Mesothelial cell of epicardium (in vitro differentiated cells): Measurements from ENCODE around the gene NBEAL2. TPM values are rescaled to one million over a fixed set of nuclear protein-coding genes. Genes with fewer than 3 reads are reported as not detected.

Experiments used
- DNase-seq, 2 experiments: peaks; one replicate each; pipeline ENCODE4 v3.0.0; 2021; ENCODE audit warnings: low spot score in 2 of 2; ENCODE audit not compliant: unreplicated experiment in 2 of 2
- H3K27ac Mint-ChIP-seq: 2 replicates; pipeline ENCODE4 v1.8.0; 2021; ENCODE audit warnings: mixed read lengths
- H3K27me3 Mint-ChIP-seq: 2 replicates; pipeline ENCODE4 v1.8.0; 2021; ENCODE audit warnings: low read depth, mixed read lengths
- H3K36me3 Mint-ChIP-seq: 2 replicates; pipeline ENCODE4 v1.8.0; 2021; ENCODE audit warnings: mixed read lengths
- H3K4me1 Mint-ChIP-seq: 2 replicates; pipeline ENCODE4 v1.8.0; 2021; ENCODE audit warnings: mixed read lengths
- H3K4me3 Mint-ChIP-seq: 2 replicates; pipeline ENCODE4 v1.8.0; 2021; ENCODE audit warnings: mild to moderate bottlenecking, moderate library complexity, mixed read lengths
- H3K9me3 Mint-ChIP-seq: 2 replicates; pipeline ENCODE4 v1.8.0; 2021; ENCODE audit warnings: mixed read lengths
- total RNA-seq: library from RNA; stranded (reverse); gene quantifications from 3 replicates; pipeline ENCODE4 v1.2.1, GENCODE V29; 2021
- TF ChIP-seq, protein P1 (sequence below): fragments of 200-600 bp; sonication (generic); IDR thresholded peaks from one replicate; pipeline ENCODE4 v1.5.0; 2021; ENCODE audit warnings: antibody characterized with exemption; ENCODE audit not compliant: unreplicated experiment

The NBEAL2 gene
- total RNA-seq, 1 donor from 2014 or later = 86.9 TPM

DNA sequence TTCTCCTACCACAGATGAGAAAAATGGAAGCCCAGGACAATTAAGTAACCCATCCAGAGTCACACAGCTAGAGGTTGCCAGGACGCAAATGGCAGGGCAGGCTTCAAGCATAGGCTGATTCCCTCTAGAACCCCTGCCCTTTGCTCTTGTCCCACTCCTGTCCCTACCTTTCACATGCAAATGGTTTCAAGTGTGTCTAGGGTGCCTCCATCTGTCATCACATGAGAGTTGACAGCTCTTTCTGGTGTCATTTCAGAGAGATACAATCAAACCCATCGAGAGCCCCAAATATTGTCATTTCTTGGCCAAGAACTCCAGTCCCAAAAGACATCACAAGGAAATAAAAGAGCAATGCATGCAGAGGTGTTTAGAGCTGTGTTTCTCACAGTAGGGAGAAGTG lies 26.7 kb upstream of the NBEAL2 start:
- TF ChIP-seq, protein P1, sequence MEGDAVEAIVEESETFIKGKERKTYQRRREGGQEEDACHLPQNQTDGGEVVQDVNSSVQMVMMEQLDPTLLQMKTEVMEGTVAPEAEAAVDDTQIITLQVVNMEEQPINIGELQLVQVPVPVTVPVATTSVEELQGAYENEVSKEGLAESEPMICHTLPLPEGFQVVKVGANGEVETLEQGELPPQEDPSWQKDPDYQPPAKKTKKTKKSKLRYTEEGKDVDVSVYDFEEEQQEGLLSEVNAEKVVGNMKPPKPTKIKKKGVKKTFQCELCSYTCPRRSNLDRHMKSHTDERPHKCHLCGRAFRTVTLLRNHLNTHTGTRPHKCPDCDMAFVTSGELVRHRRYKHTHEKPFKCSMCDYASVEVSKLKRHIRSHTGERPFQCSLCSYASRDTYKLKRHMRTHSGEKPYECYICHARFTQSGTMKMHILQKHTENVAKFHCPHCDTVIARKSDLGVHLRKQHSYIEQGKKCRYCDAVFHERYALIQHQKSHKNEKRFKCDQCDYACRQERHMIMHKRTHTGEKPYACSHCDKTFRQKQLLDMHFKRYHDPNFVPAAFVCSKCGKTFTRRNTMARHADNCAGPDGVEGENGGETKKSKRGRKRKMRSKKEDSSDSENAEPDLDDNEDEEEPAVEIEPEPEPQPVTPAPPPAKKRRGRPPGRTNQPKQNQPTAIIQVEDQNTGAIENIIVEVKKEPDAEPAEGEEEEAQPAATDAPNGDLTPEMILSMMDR = no peak
- Mint-ChIP-seq H3K4me3 (no peak overlapping the region), H3K27ac (no peak overlapping the region), H3K9me3 (no peaks in the 10 kb centered on the region), H3K36me3 (no peaks in the 10 kb centered on the region), H3K4me1 (peaks cover 28% of the 10 kb centered on the region), H3K27me3 (no peaks in the 10 kb centered on the region)
- no peak for DNase-seq

DNA sequence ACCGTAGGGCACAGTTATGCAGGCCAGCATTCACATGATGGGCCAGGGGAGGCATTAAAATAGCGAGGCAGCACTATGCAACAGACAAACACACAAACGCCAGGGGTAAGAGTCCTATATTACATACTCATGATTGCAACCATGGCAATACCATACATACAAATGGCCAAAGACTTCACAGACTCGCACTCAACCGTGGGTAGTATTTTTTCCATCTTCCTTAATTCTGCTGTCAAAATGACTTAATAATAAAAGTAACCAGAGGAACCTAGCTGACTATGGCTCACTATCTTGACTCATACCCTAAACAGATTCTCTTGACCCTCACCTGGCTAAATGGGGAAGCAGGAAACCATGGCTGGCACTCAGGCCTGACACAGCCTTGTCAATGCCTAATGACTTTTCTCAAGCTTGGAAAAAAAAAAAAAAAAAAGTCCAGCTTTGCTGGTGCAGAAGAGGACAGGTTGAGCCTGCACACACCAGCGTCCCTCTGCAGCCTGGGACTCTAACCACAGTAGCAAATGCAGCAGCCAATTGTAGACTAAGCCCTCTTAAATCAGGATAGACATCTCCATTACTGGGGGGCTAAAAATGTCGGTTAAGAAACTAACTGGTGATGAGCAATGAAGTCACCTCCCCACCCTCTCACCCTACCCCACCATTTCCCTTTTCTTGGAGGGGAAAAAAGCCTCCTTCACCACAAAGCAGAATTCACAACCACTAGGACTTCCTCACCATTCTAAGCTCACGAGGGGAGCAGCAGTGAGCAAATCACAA lies 26.0 kb upstream of the NBEAL2 start:
- Mint-ChIP-seq H3K4me3 (no peak overlapping the region), H3K4me1 (peaks cover 28% of the 10 kb centered on the region), H3K36me3 (no peaks in the 10 kb centered on the region), H3K27me3 (no peaks in the 10 kb centered on the region), H3K27ac (no peak overlapping the region), H3K9me3 (no peaks in the 10 kb centered on the region)
- DNase-seq = no peak
- TF ChIP-seq, protein P1 = no peak

- no peaks in the 10 kb centered on the region for H3K9me3 Mint-ChIP-seq
- DNase-seq = no peak
- TF ChIP-seq, protein P1 = no peak
- H3K4me1 Mint-ChIP-seq = peaks cover 29% of the 10 kb centered on the region
- H3K4me3 Mint-ChIP-seq = no peak overlapping the region
- no peaks in the 10 kb centered on the region for H3K36me3 Mint-ChIP-seq
- H3K27ac Mint-ChIP-seq = no peak overlapping the region
- no peaks in the 10 kb centered on the region for H3K27me3 Mint-ChIP-seq
These were observed 25.3 kb upstream of the NBEAL2 start for GRCh38 chr3:46954178-46954577.

DNA sequence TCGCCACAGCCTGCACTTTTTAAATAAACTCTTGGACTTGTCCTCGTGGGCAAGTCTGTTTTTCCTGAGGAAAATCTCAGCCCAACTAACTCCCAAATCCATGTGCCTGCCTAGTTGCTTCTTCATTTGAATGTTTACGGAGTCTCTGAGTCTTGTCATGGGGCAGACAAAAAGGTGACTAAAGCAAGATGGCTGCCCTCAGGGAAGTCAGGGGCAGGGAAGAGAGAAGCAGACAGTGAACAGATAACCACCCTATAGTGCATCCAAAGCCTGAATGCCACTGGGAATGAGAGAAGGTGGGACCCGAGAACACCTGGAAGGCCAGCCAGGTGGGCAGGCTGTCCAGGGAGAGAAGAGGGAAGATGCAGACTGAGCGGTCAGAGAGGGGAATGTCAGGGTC lies 24.3 kb upstream of the NBEAL2 start:
- Mint-ChIP-seq H3K36me3 (no peaks in the 10 kb centered on the region), H3K27ac (no peak overlapping the region), H3K27me3 (no peaks in the 10 kb centered on the region), H3K4me1 (peaks cover 32% of the 10 kb centered on the region), H3K9me3 (no peaks in the 10 kb centered on the region), H3K4me3 (no peak overlapping the region)
- TF ChIP-seq, protein P1 = no peak
- DNase-seq = no peak

DNA sequence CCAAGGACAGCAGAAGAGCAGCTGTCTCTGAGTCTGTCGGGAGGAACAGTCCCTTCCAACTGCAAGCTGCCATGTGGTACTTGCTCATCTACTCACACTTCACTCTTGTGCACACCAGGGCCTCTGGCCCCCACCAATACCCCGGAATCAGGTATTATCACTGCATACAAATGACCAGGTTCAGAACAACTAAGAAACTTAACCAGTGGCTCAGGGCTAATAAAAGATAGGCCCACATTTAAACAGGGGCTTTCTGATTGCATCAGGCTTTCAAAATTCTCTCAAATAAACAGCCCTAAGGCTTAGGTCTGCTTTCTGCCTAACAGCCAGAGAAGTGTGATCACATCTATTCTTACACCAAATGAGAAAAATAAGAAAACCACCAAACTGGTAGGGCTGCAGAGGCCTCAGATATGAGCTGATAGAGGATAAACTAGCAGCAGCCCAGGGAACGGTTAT lies 23.6 kb upstream of the NBEAL2 start:
- Mint-ChIP-seq H3K27ac (peak overlapping the region; percentile 13), H3K4me3 (no peak overlapping the region), H3K4me1 (peaks cover 39% of the 10 kb centered on the region)

More for the DNA sequence above, 23.6 kb upstream of the NBEAL2 start:
- no peaks in the 10 kb centered on the region for H3K27me3 Mint-ChIP-seq
- TF ChIP-seq, protein P1 = no peak
- no peak for DNase-seq
- no peaks in the 10 kb centered on the region for H3K9me3 Mint-ChIP-seq
- H3K36me3 Mint-ChIP-seq = no peaks in the 10 kb centered on the region
